Type B pancreatic cell (in vitro differentiated cells): ENCODE measurements around the gene IFNE. TPM values are rescaled to one million over a fixed set of nuclear protein-coding genes. Genes with fewer than 3 reads are reported as not detected.

ENCODE experiments used
- DNase-seq: peaks from one replicate; pipeline ENCODE4 v3.0.0; 2021; ENCODE audit warnings: mixed read lengths; ENCODE audit not compliant: unreplicated experiment; ENCODE audit errors: extremely low spot score
- H3K27ac Mint-ChIP-seq: 2 replicates; pipeline ENCODE4 v1.8.0; 2021; ENCODE audit warnings: mild to moderate bottlenecking, mixed read lengths
- H3K27me3 Mint-ChIP-seq: 2 replicates; pipeline ENCODE4 v1.8.0; 2021; ENCODE audit warnings: mixed read lengths
- H3K36me3 Mint-ChIP-seq: 2 replicates; pipeline ENCODE4 v1.8.0; 2021; ENCODE audit warnings: mixed read lengths
- H3K4me1 Mint-ChIP-seq: one replicate; pipeline ENCODE4 v1.8.0; 2021; ENCODE audit warnings: mixed read lengths; ENCODE audit not compliant: unreplicated experiment
- H3K4me3 Mint-ChIP-seq: 2 replicates; pipeline ENCODE4 v1.8.0; 2021; ENCODE audit warnings: mild to moderate bottlenecking, mixed read lengths
- H3K9me3 Mint-ChIP-seq: 2 replicates; pipeline ENCODE4 v1.8.0; 2021; ENCODE audit warnings: mixed read lengths
- CTCF ChIP-seq: fragments of 200-600 bp; sonication (generic); conservative IDR thresholded peaks from 2 replicates; pipeline ENCODE4 v1.5.0; 2021; ENCODE audit warnings: antibody characterized with exemption, mild to moderate bottlenecking
- microRNA-seq: library from miRNA; unstranded; fragments of <30 nt; microRNA quantifications from one replicate; pipeline ENCODE4, GENCODE V29; 2020
- total RNA-seq: library from RNA; stranded (reverse); gene quantifications from 2 replicates; pipeline ENCODE4 v1.2.1, GENCODE V29; 2021; ENCODE audit warnings: low replicate concordance

Gene IFNE
- total RNA-seq, 1 donor from 2014 or later: 0.75 TPM

DNA sequence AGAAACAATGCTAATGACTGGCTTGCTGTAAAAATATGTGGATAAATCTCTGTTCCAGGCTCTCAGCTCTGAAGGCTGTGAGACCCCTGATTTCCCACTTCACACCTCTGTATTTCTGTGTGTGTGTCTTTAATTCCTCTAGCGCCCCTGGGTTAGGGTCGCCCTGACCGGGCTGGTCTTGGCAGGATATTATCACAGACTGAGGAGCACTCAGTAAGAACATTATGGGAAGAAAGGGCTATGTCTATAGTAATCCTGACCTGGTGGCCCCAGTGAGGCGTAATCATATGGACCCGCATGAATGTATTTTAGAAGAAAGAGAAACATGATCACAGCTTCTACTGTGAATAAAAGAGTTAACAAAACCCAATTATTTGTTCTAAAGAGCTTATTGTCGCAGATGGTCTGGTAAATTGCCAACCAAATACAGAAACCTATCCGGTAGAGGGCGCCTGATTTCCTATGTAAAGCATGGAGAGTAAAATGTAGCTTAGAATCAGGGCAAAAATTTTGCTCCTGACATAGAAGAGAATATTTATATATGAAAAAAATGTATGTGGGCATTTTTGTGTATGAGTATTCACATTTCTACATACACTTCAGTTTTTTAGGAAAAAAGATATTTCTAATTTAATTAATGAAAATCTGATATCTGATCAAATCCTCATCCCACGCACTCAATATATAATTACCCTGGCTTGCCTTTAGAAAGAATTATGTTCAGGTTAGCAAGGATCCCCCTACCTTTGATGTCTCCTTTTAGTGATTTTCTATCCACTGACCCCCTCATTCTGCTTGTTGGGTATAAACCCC lies 47.7 kb downstream of the IFNE start:
- H3K27ac Mint-ChIP-seq: no peak overlapping the region
- H3K9me3 Mint-ChIP-seq: no peaks in the 10 kb centered on the region
- H3K4me3 Mint-ChIP-seq: no peak overlapping the region
- peak; percentile 73 for TF ChIP-seq CTCF
- H3K36me3 Mint-ChIP-seq: no peaks in the 10 kb centered on the region
- peaks cover 5% of the 10 kb centered on the region for H3K27me3 Mint-ChIP-seq
- DNase-seq: no peak
- H3K4me1 Mint-ChIP-seq: peaks cover 4% of the 10 kb centered on the region

GRCh38 chr9:21432672-21433425 lies 49.3 kb downstream of the IFNE start:
- Mint-ChIP-seq H3K27me3 (peaks cover 5% of the 10 kb centered on the region), H3K9me3 (no peaks in the 10 kb centered on the region), H3K4me1 (peaks cover 4% of the 10 kb centered on the region), H3K27ac (no peak overlapping the region), H3K4me3 (no peak overlapping the region), H3K36me3 (no peaks in the 10 kb centered on the region)
- no peak for DNase-seq
- TF ChIP-seq CTCF: no peak

Small RNA genes lying within 50 kb of the gene (microRNA-seq; reads per million reads assigned to microRNA genes)
- gene MIR31: 4,088 reads per million, percentile 90 among the genes with 10 or more reads in this experiment

Other genes with a start within 250 kb of the IFNE start
- not detected in 2 replicates for gene IFNA14, start 242.3 kb downstream of the IFNE start, total RNA-seq
- not detected in 2 replicates for gene IFNA5, start 177.0 kb downstream of the IFNE start, total RNA-seq
- 29.9 and 33.3 TPM in 2 replicates for gene KLHL9, start 146.9 kb downstream of the IFNE start, total RNA-seq
- gene IFNA6, start 131.4 kb downstream of the IFNE start, total RNA-seq: not detected in 2 replicates
- gene IFNA13, start 114.3 kb downstream of the IFNE start, total RNA-seq: not detected in 2 replicates
- gene IFNA2, start 96.9 kb downstream of the IFNE start, total RNA-seq: not detected in 2 replicates
- not detected in 2 replicates for gene IFNA8, start 73.2 kb downstream of the IFNE start, total RNA-seq
- gene IFNA1, start 41.9 kb downstream of the IFNE start, total RNA-seq: not detected in 2 replicates